T-helper 17 cell (primary cell): ENCODE data around the gene OR8D1. TPM values are rescaled to one million over a fixed set of nuclear protein-coding genes. Genes with fewer than 3 reads are reported as not detected.

Experiments used
- ATAC-seq: fragments of 150-1000 bp; cut with Tn5 transposase; 2 replicates; pipeline ENCODE4 v1.10.0; 2021; ENCODE audit warnings: mild to moderate bottlenecking, moderate library complexity
- DNase-seq, 3 donors: peaks; one replicate each; pipeline versions ENCODE4 v3.0.0 to v3.0.0-alpha.2; 2020 to 2021
- H3K9me3 ChIP-seq: one replicate; pipeline ENCODE4 v1.7.0; 2013; ENCODE audit warnings: low read length, mild to moderate bottlenecking; ENCODE audit not compliant: control insufficient read depth, poor library complexity, severe bottlenecking
- H3K27ac Mint-ChIP-seq: one replicate; pipeline ENCODE4 v1.8.0; 2022; ENCODE audit warnings: mild to moderate bottlenecking, moderate library complexity, mixed read lengths
- H3K27me3 Mint-ChIP-seq: one replicate; pipeline ENCODE4 v1.8.0; 2022; ENCODE audit warnings: mixed read lengths
- H3K36me3 Mint-ChIP-seq: one replicate; pipeline ENCODE4 v1.8.0; 2022; ENCODE audit warnings: low read depth, mixed read lengths
- H3K4me1 Mint-ChIP-seq: one replicate; pipeline ENCODE4 v1.8.0; 2022; ENCODE audit warnings: mild to moderate bottlenecking, mixed read lengths
- H3K4me3 Mint-ChIP-seq: one replicate; pipeline ENCODE4 v1.8.0; 2022; ENCODE audit warnings: mild to moderate bottlenecking, moderate library complexity, mixed read lengths
- total RNA-seq, 4 donors: library from RNA in 2 of 4; stranded (reverse) in 2 of 4; gene quantifications; one replicate each; pipeline ENCODE4 v1.2.3 and lab custom pipeline; 2022 to 2026

OR8D1 gene
- not detected for total RNA-seq
- 0 reads per million in 2 donors for total RNA-seq (lab: John Stamatoyannopoulos, UW)

GRCh38 chr11:124313849-124314248, at the start of gene OR8D1:
Gene OR8D1, minus strand, starts transcription at chr11:124313949. Its CDS starts 3,183 bp downstream, at chr11:124310766.
- Mint-ChIP-seq H3K27ac (no peak within 1 kb of the TSS), H3K4me1 (no peaks in the 10 kb centered on the region), H3K4me3 (no peak within 1 kb of the TSS), H3K36me3 (peaks cover 2% of the 10 kb centered on the region), H3K27me3 (no peaks in the 10 kb centered on the region)
- no peak for DNase-seq
- no peak for ATAC-seq
- no peaks in the 10 kb centered on the region for H3K9me3 ChIP-seq

- H3K4me3 Mint-ChIP-seq, result no peak overlapping the region
- no peaks in the 10 kb centered on the region for H3K9me3 ChIP-seq
- H3K36me3 Mint-ChIP-seq, result no peaks in the 10 kb centered on the region
- H3K27ac Mint-ChIP-seq, result no peak overlapping the region
- no peaks in the 10 kb centered on the region for H3K4me1 Mint-ChIP-seq
- ATAC-seq, result no peak
- no peak for DNase-seq
- H3K27me3 Mint-ChIP-seq, result no peaks in the 10 kb centered on the region
Observed at GRCh38 chr11:124359566-124359965, 45.8 kb upstream of the OR8D1 start.

- H3K36me3 Mint-ChIP-seq, result no peaks in the 10 kb centered on the region
- no peaks in the 10 kb centered on the region for H3K9me3 ChIP-seq
- no peak overlapping the region for H3K4me3 Mint-ChIP-seq
- DNase-seq (no peak), ATAC-seq (no peak)
- no peaks in the 10 kb centered on the region for H3K27me3 Mint-ChIP-seq
- no peak overlapping the region for H3K27ac Mint-ChIP-seq
- H3K4me1 Mint-ChIP-seq, result no peaks in the 10 kb centered on the region
Observed at GRCh38 chr11:124346311-124346955, 32.7 kb upstream of the OR8D1 start.

GRCh38 chr11:124344346-124344745, 30.6 kb upstream of the OR8D1 start:
- no peaks in the 10 kb centered on the region for H3K9me3 ChIP-seq
- no peaks in the 10 kb centered on the region for H3K36me3 Mint-ChIP-seq
- no peaks in the 10 kb centered on the region for H3K27me3 Mint-ChIP-seq
- H3K4me1 Mint-ChIP-seq, result no peaks in the 10 kb centered on the region
- no peak overlapping the region for H3K4me3 Mint-ChIP-seq
- no peak overlapping the region for H3K27ac Mint-ChIP-seq
- no peak for DNase-seq
- ATAC-seq, result no peak

GRCh38 chr11:124340142-124340447, 26.3 kb upstream of the OR8D1 start:
- no peak for DNase-seq
- H3K27me3 Mint-ChIP-seq, result no peaks in the 10 kb centered on the region
- H3K36me3 Mint-ChIP-seq, result no peaks in the 10 kb centered on the region
- H3K27ac Mint-ChIP-seq, result no peak overlapping the region
- no peak overlapping the region for H3K4me3 Mint-ChIP-seq
- no peaks in the 10 kb centered on the region for H3K4me1 Mint-ChIP-seq
- H3K9me3 ChIP-seq, result no peaks in the 10 kb centered on the region
- no peak for ATAC-seq

GRCh38 chr11:124339396-124340141, 25.8 kb upstream of the OR8D1 start:
- H3K4me3 Mint-ChIP-seq, result no peak overlapping the region
- ATAC-seq (no peak), DNase-seq (no peak)
- no peaks in the 10 kb centered on the region for H3K36me3 Mint-ChIP-seq
- no peak overlapping the region for H3K27ac Mint-ChIP-seq
- H3K9me3 ChIP-seq, result no peaks in the 10 kb centered on the region
- H3K27me3 Mint-ChIP-seq, result no peaks in the 10 kb centered on the region
- H3K4me1 Mint-ChIP-seq, result no peaks in the 10 kb centered on the region

- H3K27ac Mint-ChIP-seq, result no peak overlapping the region
- peaks cover 9% of the 10 kb centered on the region for H3K27me3 Mint-ChIP-seq
- H3K9me3 ChIP-seq, result no peaks in the 10 kb centered on the region
- ATAC-seq, result no peak
- H3K36me3 Mint-ChIP-seq, result no peaks in the 10 kb centered on the region
- H3K4me3 Mint-ChIP-seq, result no peak overlapping the region
- DNase-seq, result no peak
- H3K4me1 Mint-ChIP-seq, result no peaks in the 10 kb centered on the region
Observed at GRCh38 chr11:124331873-124332272, 18.1 kb upstream of the OR8D1 start.

- DNase-seq, result no peak
- no peaks in the 10 kb centered on the region for H3K9me3 ChIP-seq
- no peak for ATAC-seq
- no peaks in the 10 kb centered on the region for H3K36me3 Mint-ChIP-seq
- no peak overlapping the region for H3K27ac Mint-ChIP-seq
- H3K4me3 Mint-ChIP-seq, result no peak overlapping the region
- H3K4me1 Mint-ChIP-seq, result no peaks in the 10 kb centered on the region
- H3K27me3 Mint-ChIP-seq, result peaks cover 16% of the 10 kb centered on the region
Observed at GRCh38 chr11:124329787-124330478, 16.2 kb upstream of the OR8D1 start.

GRCh38 chr11:124327775-124328174, 14.0 kb upstream of the OR8D1 start:
- Mint-ChIP-seq H3K36me3 (no peaks in the 10 kb centered on the region), H3K27ac (no peak overlapping the region), H3K4me3 (no peak overlapping the region), H3K4me1 (no peaks in the 10 kb centered on the region), H3K27me3 (peaks cover 22% of the 10 kb centered on the region)
- DNase-seq (no peak), ATAC-seq (no peak)
- no peaks in the 10 kb centered on the region for H3K9me3 ChIP-seq

GRCh38 chr11:124322356-124322755, 8.6 kb upstream of the OR8D1 start:
- H3K9me3 ChIP-seq, result no peaks in the 10 kb centered on the region
- Mint-ChIP-seq H3K27me3 (peaks cover 19% of the 10 kb centered on the region), H3K36me3 (peaks cover 2% of the 10 kb centered on the region), H3K27ac (no peak overlapping the region), H3K4me3 (no peak overlapping the region), H3K4me1 (no peaks in the 10 kb centered on the region)
- DNase-seq (no peak), ATAC-seq (no peak)

- no peak within 1 kb of the TSS for H3K4me3 Mint-ChIP-seq
- peaks cover 2% of the 10 kb centered on the region for H3K36me3 Mint-ChIP-seq
- H3K27me3 Mint-ChIP-seq, result peaks cover 12% of the 10 kb centered on the region
- no peaks in the 10 kb centered on the region for H3K4me1 Mint-ChIP-seq
- ATAC-seq (no peak), DNase-seq (no peak)
- H3K9me3 ChIP-seq, result no peaks in the 10 kb centered on the region
- H3K27ac Mint-ChIP-seq, result no peak within 1 kb of the TSS
Observed at GRCh38 chr11:124320097-124320496, 6.3 kb upstream of the OR8D1 start, which contains the start of gene OR8D2. Gene OR8D2, minus strand, starts transcription at chr11:124320197. Its CDS starts 0 bp downstream, at chr11:124320197.

GRCh38 chr11:124315052-124315451, 1.3 kb upstream of the OR8D1 start:
- no peaks in the 10 kb centered on the region for H3K9me3 ChIP-seq
- peaks cover 6% of the 10 kb centered on the region for H3K27me3 Mint-ChIP-seq
- H3K4me3 Mint-ChIP-seq, result no peak overlapping the region
- ATAC-seq (no peak), DNase-seq (no peak)
- H3K27ac Mint-ChIP-seq, result no peak overlapping the region
- H3K36me3 Mint-ChIP-seq, result peaks cover 2% of the 10 kb centered on the region
- H3K4me1 Mint-ChIP-seq, result no peaks in the 10 kb centered on the region

- H3K9me3 ChIP-seq, result no peaks in the 10 kb centered on the region
- Mint-ChIP-seq H3K36me3 (peaks cover 2% of the 10 kb centered on the region), H3K27ac (no peak overlapping the region), H3K27me3 (peaks cover 6% of the 10 kb centered on the region), H3K4me3 (no peak overlapping the region), H3K4me1 (no peaks in the 10 kb centered on the region)
- no peak for ATAC-seq
- no peak for DNase-seq
Observed at GRCh38 chr11:124313131-124313530, 618 bp downstream of the OR8D1 start.
